ENCODE results near the gene ASB5. TPM values are rescaled to one million over a fixed set of nuclear protein-coding genes. Genes with fewer than 3 reads are reported as not detected.

ASB5 gene
- total RNA-seq, 1 donor from 2014 or later: not detected

GRCh38 chr4:176187624-176188023, 81.4 kb downstream of the ASB5 start:
- no peak for DNase-seq
- Mint-ChIP-seq H3K27me3 (ENCODE audit: unreplicated experiment) (no peaks in the 10 kb centered on the region), H3K27ac (ENCODE audit: unreplicated experiment) (no peak overlapping the region), H3K4me1 (ENCODE audit: low read depth, unreplicated experiment) (no peaks in the 10 kb centered on the region), H3K9me3 (ENCODE audit: unreplicated experiment) (no peaks in the 10 kb centered on the region), H3K36me3 (ENCODE audit: unreplicated experiment) (no peaks in the 10 kb centered on the region), H3K4me3 (ENCODE audit: unreplicated experiment) (no peak overlapping the region)
- TF ChIP-seq CTCF (IDR thresholded peaks at IDR 0.05; ENCODE audit: partially characterized antibody, unreplicated experiment): no peak

- Mint-ChIP-seq H3K4me1 (ENCODE audit: low read depth, unreplicated experiment) (no peaks in the 10 kb centered on the region), H3K27ac (ENCODE audit: unreplicated experiment) (no peak overlapping the region), H3K27me3 (ENCODE audit: unreplicated experiment) (no peaks in the 10 kb centered on the region), H3K4me3 (ENCODE audit: unreplicated experiment) (no peak overlapping the region), H3K9me3 (ENCODE audit: unreplicated experiment) (no peaks in the 10 kb centered on the region), H3K36me3 (ENCODE audit: unreplicated experiment) (no peaks in the 10 kb centered on the region)
- no peak for TF ChIP-seq CTCF (IDR thresholded peaks at IDR 0.05; ENCODE audit: partially characterized antibody, unreplicated experiment)
- DNase-seq: no peak
Measured at GRCh38 chr4:176186671-176187395, 82.2 kb downstream of the ASB5 start.

GRCh38 chr4:176186067-176186466, 83.0 kb downstream of the ASB5 start:
- TF ChIP-seq CTCF (IDR thresholded peaks at IDR 0.05; ENCODE audit: partially characterized antibody, unreplicated experiment): no peak
- Mint-ChIP-seq H3K4me1 (ENCODE audit: low read depth, unreplicated experiment) (no peaks in the 10 kb centered on the region), H3K9me3 (ENCODE audit: unreplicated experiment) (no peaks in the 10 kb centered on the region), H3K36me3 (ENCODE audit: unreplicated experiment) (no peaks in the 10 kb centered on the region), H3K27ac (ENCODE audit: unreplicated experiment) (no peak overlapping the region), H3K4me3 (ENCODE audit: unreplicated experiment) (no peak overlapping the region), H3K27me3 (ENCODE audit: unreplicated experiment) (no peaks in the 10 kb centered on the region)
- no peak for DNase-seq

- no peak overlapping the region for H3K4me3 Mint-ChIP-seq (ENCODE audit: unreplicated experiment)
- H3K36me3 Mint-ChIP-seq (ENCODE audit: unreplicated experiment): no peaks in the 10 kb centered on the region
- no peaks in the 10 kb centered on the region for H3K4me1 Mint-ChIP-seq (ENCODE audit: low read depth, unreplicated experiment)
- TF ChIP-seq CTCF (IDR thresholded peaks at IDR 0.05; ENCODE audit: partially characterized antibody, unreplicated experiment): no peak
- no peaks in the 10 kb centered on the region for H3K9me3 Mint-ChIP-seq (ENCODE audit: unreplicated experiment)
- H3K27ac Mint-ChIP-seq (ENCODE audit: unreplicated experiment): no peak overlapping the region
- no peaks in the 10 kb centered on the region for H3K27me3 Mint-ChIP-seq (ENCODE audit: unreplicated experiment)
- no peak for DNase-seq
Measured at GRCh38 chr4:176185051-176185450, 84.0 kb downstream of the ASB5 start.

Other genes starting within 250 kb of the ASB5 start
- 6.3 TPM for gene WDR17, start 203.4 kb downstream of the ASB5 start, total RNA-seq (ENCODE audit: unreplicated experiment)
- gene SPATA4, start 73.6 kb downstream of the ASB5 start, total RNA-seq (ENCODE audit: unreplicated experiment): not detected
- 65.9 TPM for gene SPCS3, start 50.7 kb upstream of the ASB5 start, total RNA-seq (ENCODE audit: unreplicated experiment)

All from glutamatergic neuron (in vitro differentiated cells).